SK-N-SH (cell line): Measurements from ENCODE around the gene ECE1. TPM values are rescaled to one million over a fixed set of nuclear protein-coding genes. Genes with fewer than 3 reads are reported as not detected.

Source experiments
- CHD2 ChIP-seq: fragments of 150-350 bp; IDR thresholded peaks from 2 replicates; pipeline ENCODE4 v1.6.1; 2018; ENCODE audit warnings: low read length; ENCODE audit not compliant: partially characterized antibody
- EP300 ChIP-seq, 2 experiments: IDR thresholded peaks; 2 replicates each; pipeline versions ENCODE4 v1.4.0 to v1.6.1; 2012; ENCODE audit warnings: borderline replicate concordance in 1 of 2, low read depth in 1 of 2, low read length in 1 of 2
- EZH2phosphoT487 ChIP-seq: fragments of 200-600 bp; sonication (generic); IDR thresholded peaks from 2 replicates; pipeline ENCODE4 v1.6.1; 2017; ENCODE audit warnings: low read depth, mixed run types, mild to moderate bottlenecking, antibody characterized with exemption, moderate library complexity, borderline replicate concordance
- FOSL2 ChIP-seq: IDR thresholded peaks from 2 replicates; pipeline ENCODE4 v1.4.0; 2012; ENCODE audit warnings: low read depth, mild to moderate bottlenecking, moderate library complexity, borderline replicate concordance
- FOXM1 ChIP-seq: IDR thresholded peaks from 2 replicates; pipeline ENCODE4 v1.4.0; 2012; ENCODE audit warnings: low read depth, mild to moderate bottlenecking
- GABPA ChIP-seq: IDR thresholded peaks from 2 replicates; pipeline ENCODE4 v1.4.0; 2012; ENCODE audit warnings: low read depth, mild to moderate bottlenecking
- GATA2 ChIP-seq: sonication (generic); formaldehyde crosslinking; IDR thresholded peaks from 2 replicates; pipeline ENCODE4 v1.5.0; 2020; ENCODE audit warnings: mild to moderate bottlenecking, missing genetic modification reagents
- JUND ChIP-seq: IDR thresholded peaks from 2 replicates; pipeline ENCODE4 v1.4.0; 2012
- MEF2A ChIP-seq: IDR thresholded peaks from 2 replicates; pipeline ENCODE4 v1.4.0; 2012; ENCODE audit warnings: low read depth, borderline replicate concordance
- NFIC ChIP-seq: IDR thresholded peaks from 2 replicates; pipeline ENCODE4 v1.4.0; 2012; ENCODE audit warnings: borderline replicate concordance
- NRF1 ChIP-seq: IDR thresholded peaks from 2 replicates; pipeline ENCODE4 v1.6.1; 2012; ENCODE audit warnings: low read depth, mild to moderate bottlenecking, low read length
- POLR2AphosphoS5 ChIP-seq: IDR thresholded peaks from 2 replicates; pipeline ENCODE4 v1.6.1; 2012; ENCODE audit warnings: low read depth, low read length
- RAD21 ChIP-seq: IDR thresholded peaks from 2 replicates; pipeline ENCODE4 v1.6.1; 2012; ENCODE audit warnings: mild to moderate bottlenecking, low read length
- RCOR1 ChIP-seq: fragments of 150-350 bp; IDR thresholded peaks from 2 replicates; pipeline ENCODE4 v1.6.1; 2017; ENCODE audit warnings: antibody characterized with exemption, low read length
- RFX5 ChIP-seq: IDR thresholded peaks from 2 replicates; pipeline ENCODE4 v1.6.1; 2012; ENCODE audit warnings: mild to moderate bottlenecking, improper control_type of control experiment, low read length
- SIN3A ChIP-seq: IDR thresholded peaks from 2 replicates; pipeline ENCODE4 v1.6.1; 2012; ENCODE audit warnings: low read depth, mild to moderate bottlenecking, low read length, moderate library complexity, borderline replicate concordance
- SMC3 ChIP-seq: IDR thresholded peaks from 2 replicates; pipeline ENCODE4 v1.6.1; 2012; ENCODE audit warnings: low read depth, low read length, improper control_type of control experiment
- TAF1 ChIP-seq: IDR thresholded peaks from 2 replicates; pipeline ENCODE4 v1.6.1; 2012; ENCODE audit warnings: low read depth, mild to moderate bottlenecking, low read length, moderate library complexity, borderline replicate concordance
- TCF12 ChIP-seq: IDR thresholded peaks from 2 replicates; pipeline ENCODE4 v1.4.0; 2012
- TEAD4 ChIP-seq: IDR thresholded peaks from 2 replicates; pipeline ENCODE4 v1.4.0; 2012; ENCODE audit warnings: mild to moderate bottlenecking, borderline replicate concordance; ENCODE audit not compliant: insufficient read depth
- YY1 ChIP-seq: IDR thresholded peaks from 2 replicates; pipeline ENCODE4 v1.4.0; 2012; ENCODE audit warnings: low read depth, mild to moderate bottlenecking
- polyA plus RNA-seq, 3 experiments: library from polyadenylated mRNA; depleted of rRNA; stranded (reverse); fragments of >200 nt; gene quantifications; 2 replicates each; pipeline ENCODE4 v1.2.3, GENCODE V29; 2012
- TF ChIP-seq, protein P1 (sequence below): fragments of 150-350 bp; IDR thresholded peaks from 2 replicates; pipeline ENCODE4 v1.6.1; 2017; ENCODE audit warnings: antibody characterized with exemption, low read length, low read depth, borderline replicate concordance
- TF ChIP-seq, protein P2 (sequence below): IDR thresholded peaks from 2 replicates; pipeline ENCODE4; 2012
- TF ChIP-seq, protein P3 (sequence below): IDR thresholded peaks from 2 replicates; pipeline ENCODE4 v1.4.0; 2012; ENCODE audit warnings: low read depth, borderline replicate concordance
- TF ChIP-seq, protein P4 (sequence below): IDR thresholded peaks from 2 replicates; pipeline ENCODE4 v1.4.0; 2012; ENCODE audit warnings: low read depth
- TF ChIP-seq, protein P5 (sequence below): fragments of 150-350 bp; IDR thresholded peaks from 2 replicates; pipeline ENCODE4 v1.6.1; 2016; ENCODE audit warnings: mild to moderate bottlenecking, low read depth, low read length
- TF ChIP-seq, protein P6 (sequence below): fragments of 200-600 bp; sonication (generic); IDR thresholded peaks from 2 replicates; pipeline ENCODE4 v1.6.1; 2017; ENCODE audit warnings: antibody characterized with exemption, mild to moderate bottlenecking, moderate library complexity

Gene ECE1
- polyA plus RNA-seq, 1 of the 3 experiments (the other 2 are of a cell fraction): 96.6 TPM

DNA sequence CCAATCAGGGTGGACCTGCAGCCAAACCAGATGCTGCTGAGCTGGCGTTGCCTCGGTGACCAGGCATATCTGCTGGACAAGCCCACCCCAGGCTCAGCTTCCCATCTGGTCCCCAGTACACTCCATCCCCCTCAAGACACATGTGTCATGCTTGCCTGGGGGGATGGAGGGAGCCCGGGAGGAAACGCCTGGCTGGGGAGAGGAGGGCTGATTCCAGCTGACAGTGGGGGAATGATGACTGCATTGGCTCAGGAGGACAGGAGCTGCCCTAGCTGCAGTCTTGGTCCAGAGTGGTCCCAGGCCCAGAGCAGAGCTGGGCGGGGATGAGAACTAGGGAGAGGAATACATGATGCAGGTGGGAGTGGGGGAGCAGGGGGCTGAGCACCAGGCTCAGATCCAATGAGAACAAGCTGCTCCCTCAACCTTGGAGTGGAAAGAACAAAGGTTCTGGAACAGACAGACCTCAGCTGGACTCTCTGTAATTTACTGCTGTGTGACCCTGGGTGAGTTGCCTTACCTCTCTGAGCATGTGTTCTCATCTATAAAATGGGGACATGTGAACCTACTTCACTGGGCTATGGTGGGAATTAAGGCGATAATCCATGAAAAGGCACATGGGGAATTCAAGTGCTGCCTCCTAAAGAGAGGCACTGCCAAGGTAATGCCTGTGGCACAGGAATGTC, 23.1 kb upstream of the ECE1 start (continued):
- TF ChIP-seq SIN3A: no peak
- TF ChIP-seq RCOR1: peak; percentile 77
- TF ChIP-seq, protein P1, sequence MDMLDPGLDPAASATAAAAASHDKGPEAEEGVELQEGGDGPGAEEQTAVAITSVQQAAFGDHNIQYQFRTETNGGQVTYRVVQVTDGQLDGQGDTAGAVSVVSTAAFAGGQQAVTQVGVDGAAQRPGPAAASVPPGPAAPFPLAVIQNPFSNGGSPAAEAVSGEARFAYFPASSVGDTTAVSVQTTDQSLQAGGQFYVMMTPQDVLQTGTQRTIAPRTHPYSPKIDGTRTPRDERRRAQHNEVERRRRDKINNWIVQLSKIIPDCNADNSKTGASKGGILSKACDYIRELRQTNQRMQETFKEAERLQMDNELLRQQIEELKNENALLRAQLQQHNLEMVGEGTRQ: no peak
- peak; percentile 51 for TF ChIP-seq CHD2
- no peak; the same call in 1 of the 2 replicates for TF ChIP-seq SMC3
- peak; percentile 21; the same call in 1 of the 2 replicates for TF ChIP-seq POLR2AphosphoS5
- TF ChIP-seq FOXM1: no peak
- TF ChIP-seq, protein P2, sequence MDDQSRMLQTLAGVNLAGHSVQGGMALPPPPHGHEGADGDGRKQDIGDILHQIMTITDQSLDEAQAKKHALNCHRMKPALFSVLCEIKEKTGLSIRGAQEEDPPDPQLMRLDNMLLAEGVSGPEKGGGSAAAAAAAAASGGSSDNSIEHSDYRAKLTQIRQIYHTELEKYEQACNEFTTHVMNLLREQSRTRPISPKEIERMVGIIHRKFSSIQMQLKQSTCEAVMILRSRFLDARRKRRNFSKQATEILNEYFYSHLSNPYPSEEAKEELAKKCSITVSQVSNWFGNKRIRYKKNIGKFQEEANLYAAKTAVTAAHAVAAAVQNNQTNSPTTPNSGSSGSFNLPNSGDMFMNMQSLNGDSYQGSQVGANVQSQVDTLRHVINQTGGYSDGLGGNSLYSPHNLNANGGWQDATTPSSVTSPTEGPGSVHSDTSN: peak; percentile 49
- peak in 1 of 2 experiments; percentile 88; a peak in 1 of 4 replicates for TF ChIP-seq EP300 (IDR thresholded peaks at IDR 0.05; ENCODE audit: borderline replicate concordance in 1 of 2, low read depth in 1 of 2, low read length in 1 of 2)
- TF ChIP-seq, protein P3, sequence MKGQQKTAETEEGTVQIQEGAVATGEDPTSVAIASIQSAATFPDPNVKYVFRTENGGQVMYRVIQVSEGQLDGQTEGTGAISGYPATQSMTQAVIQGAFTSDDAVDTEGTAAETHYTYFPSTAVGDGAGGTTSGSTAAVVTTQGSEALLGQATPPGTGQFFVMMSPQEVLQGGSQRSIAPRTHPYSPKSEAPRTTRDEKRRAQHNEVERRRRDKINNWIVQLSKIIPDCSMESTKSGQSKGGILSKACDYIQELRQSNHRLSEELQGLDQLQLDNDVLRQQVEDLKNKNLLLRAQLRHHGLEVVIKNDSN: no peak
- TF ChIP-seq TAF1: no peak
- no peak; the same call in 1 of the 2 replicates for TF ChIP-seq RAD21
- TF ChIP-seq TCF12: peak; percentile 91
- no peak for TF ChIP-seq EZH2phosphoT487
- TF ChIP-seq, protein P4, sequence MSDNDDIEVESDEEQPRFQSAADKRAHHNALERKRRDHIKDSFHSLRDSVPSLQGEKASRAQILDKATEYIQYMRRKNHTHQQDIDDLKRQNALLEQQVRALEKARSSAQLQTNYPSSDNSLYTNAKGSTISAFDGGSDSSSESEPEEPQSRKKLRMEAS: 0 out of 2 replicates have a peak, but pooled peaks have one; percentile 10
- no peak for TF ChIP-seq NFIC
- no peak for TF ChIP-seq YY1
- no peak for TF ChIP-seq RFX5
- no peak for TF ChIP-seq TEAD4
- TF ChIP-seq GABPA: no peak
- TF ChIP-seq GATA2: peak; percentile 69
- TF ChIP-seq MEF2A: no peak
- TF ChIP-seq, protein P5, sequence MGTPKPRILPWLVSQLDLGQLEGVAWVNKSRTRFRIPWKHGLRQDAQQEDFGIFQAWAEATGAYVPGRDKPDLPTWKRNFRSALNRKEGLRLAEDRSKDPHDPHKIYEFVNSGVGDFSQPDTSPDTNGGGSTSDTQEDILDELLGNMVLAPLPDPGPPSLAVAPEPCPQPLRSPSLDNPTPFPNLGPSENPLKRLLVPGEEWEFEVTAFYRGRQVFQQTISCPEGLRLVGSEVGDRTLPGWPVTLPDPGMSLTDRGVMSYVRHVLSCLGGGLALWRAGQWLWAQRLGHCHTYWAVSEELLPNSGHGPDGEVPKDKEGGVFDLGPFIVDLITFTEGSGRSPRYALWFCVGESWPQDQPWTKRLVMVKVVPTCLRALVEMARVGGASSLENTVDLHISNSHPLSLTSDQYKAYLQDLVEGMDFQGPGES: no peak
- TF ChIP-seq JUND: no peak
- peak; percentile 26; the same call in 1 of the 2 replicates for TF ChIP-seq FOSL2
- TF ChIP-seq, protein P6, sequence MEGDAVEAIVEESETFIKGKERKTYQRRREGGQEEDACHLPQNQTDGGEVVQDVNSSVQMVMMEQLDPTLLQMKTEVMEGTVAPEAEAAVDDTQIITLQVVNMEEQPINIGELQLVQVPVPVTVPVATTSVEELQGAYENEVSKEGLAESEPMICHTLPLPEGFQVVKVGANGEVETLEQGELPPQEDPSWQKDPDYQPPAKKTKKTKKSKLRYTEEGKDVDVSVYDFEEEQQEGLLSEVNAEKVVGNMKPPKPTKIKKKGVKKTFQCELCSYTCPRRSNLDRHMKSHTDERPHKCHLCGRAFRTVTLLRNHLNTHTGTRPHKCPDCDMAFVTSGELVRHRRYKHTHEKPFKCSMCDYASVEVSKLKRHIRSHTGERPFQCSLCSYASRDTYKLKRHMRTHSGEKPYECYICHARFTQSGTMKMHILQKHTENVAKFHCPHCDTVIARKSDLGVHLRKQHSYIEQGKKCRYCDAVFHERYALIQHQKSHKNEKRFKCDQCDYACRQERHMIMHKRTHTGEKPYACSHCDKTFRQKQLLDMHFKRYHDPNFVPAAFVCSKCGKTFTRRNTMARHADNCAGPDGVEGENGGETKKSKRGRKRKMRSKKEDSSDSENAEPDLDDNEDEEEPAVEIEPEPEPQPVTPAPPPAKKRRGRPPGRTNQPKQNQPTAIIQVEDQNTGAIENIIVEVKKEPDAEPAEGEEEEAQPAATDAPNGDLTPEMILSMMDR: no peak
- no peak for TF ChIP-seq NRF1
